ENCODE results near the gene HINFP. TPM values are rescaled to one million over a fixed set of nuclear protein-coding genes. Genes with fewer than 3 reads are reported as not detected.
A peak's percentile ranks its signal among the peaks of the same experiment; 100 is the strongest.

HINFP gene
- total RNA-seq = 10 to 100 TPM; 30.7 to 79.7 (median 42.7) TPM
- 10 to 100 TPM; 14.7 to 24.1 TPM for polyA plus RNA-seq
- total RNA-seq = 35.5 reads per million, percentile 64 among the genes with 10 or more reads in this experiment

- H3K4me3 ChIP-seq (ENCODE audit: low read length) = peak within 1 kb of the TSS; percentile 71
- H3K27ac Mint-ChIP-seq = peak within 1 kb of the TSS; percentile 78 to 98 (median 95)
- H3K9me3 Mint-ChIP-seq = no peaks in the 10 kb centered on the region
- peaks cover 34 to 58% (median 50%) of the 10 kb centered on the region in 7 donors for H3K4me1 Mint-ChIP-seq
- H3K27ac ChIP-seq (ENCODE audit: low read depth, low read length) = peak within 1 kb of the TSS; percentile 85
- peak; percentile 92 to 100 (median 98) for DNase-seq
- H3K4me1 ChIP-seq (ENCODE audit: control insufficient read depth in 2 of 2, insufficient read depth in 2 of 2, low read length in 2 of 2) = peaks cover 17 to 23% of the 10 kb centered on the region in 2 donors
- intact Hi-C loops (cut with micrococcal nuclease) = loop anchor here (1.0 to 5.0 kb wide), 15 partner anchors 14 to 684 kb away; partner anchors contain the start of genes C2CD2L (in 2 of the 2), HYOU1 (in 2 of the 2), RPS25 (in 2 of the 2) and TRAPPC4 (in 2 of the 2)
- H3K27me3 Mint-ChIP-seq = no peaks in the 10 kb centered on the region
- no peaks in the 10 kb centered on the region for H3K27me3 ChIP-seq (ENCODE audit: control insufficient read depth in 2 of 2, insufficient read depth in 2 of 2, low read length in 2 of 2)
- H3K36me3 Mint-ChIP-seq = peaks cover 5 to 22% (median 10%) of the 10 kb centered on the region in 5 donors
- ChIA-PET CTCF (interaction anchor here (0.7 to 2.1 kb wide), 5 partner anchors 12 to 69 kb away, joined by 3 to 9 read pairs (median 4); partner anchors contain the start of gene DPAGT1), POLR2A (interaction anchor here (0.7 to 16.1 kb wide), 14 partner anchors 8 to 186 kb away, joined by 3 to 435 read pairs (median 3); partner anchors contain the start of genes C2CD2L, DPAGT1, NLRX1 and VPS11)
- peaks cover 0 to 21% (median 4%) of the 10 kb centered on the region in 3 experiments for H3K36me3 ChIP-seq (ENCODE audit: control insufficient read depth in 2 of 3, insufficient read depth in 3 of 3, low read length in 3 of 3)
- peak; percentile 99 for ATAC-seq
- H3K4me3 Mint-ChIP-seq = peak within 1 kb of the TSS; percentile 86 to 98 (median 94)
- no peaks in the 10 kb centered on the region for H3K9me3 ChIP-seq (ENCODE audit: control insufficient read depth in 2 of 3, low read length in 3 of 3)
Observed at GRCh38 chr11:119121008-119121810, at the start of gene HINFP. Gene HINFP, plus strand, starts transcription at chr11:119121580. Its CDS starts 5,365 bp downstream, at chr11:119126945.

GRCh38 chr11:119077839-119078238 is 43.5 kb upstream of the HINFP start:
- Mint-ChIP-seq H3K4me1 (peaks cover 0 to 7% (median 2%) of the 10 kb centered on the region in 7 donors), H3K27ac (no peak overlapping the region), H3K4me3 (no peak overlapping the region), H3K27me3 (no peaks in the 10 kb centered on the region), H3K9me3 (peaks cover 0 to 1% (median 0%) of the 10 kb centered on the region in 11 donors), H3K36me3 (peaks cover 7 to 49% (median 20%) of the 10 kb centered on the region in 5 donors)
- Histone ChIP-seq H3K4me3 (ENCODE audit: low read length) (no peak overlapping the region), H3K36me3 (ENCODE audit: control insufficient read depth in 2 of 3, insufficient read depth in 3 of 3, low read length in 3 of 3) (peaks cover 34 to 83% (median 34%) of the 10 kb centered on the region in 3 experiments), H3K9me3 (ENCODE audit: control insufficient read depth in 2 of 3, low read length in 3 of 3) (no peaks in the 10 kb centered on the region), H3K4me1 (ENCODE audit: control insufficient read depth in 2 of 2, insufficient read depth in 2 of 2, low read length in 2 of 2) (no peaks in the 10 kb centered on the region), H3K27ac (ENCODE audit: low read depth, low read length) (no peak overlapping the region), H3K27me3 (ENCODE audit: control insufficient read depth in 2 of 2, insufficient read depth in 2 of 2, low read length in 2 of 2) (no peaks in the 10 kb centered on the region)
- POLR2A ChIA-PET = interaction anchor here (0.5 to 1.4 kb wide), 4 partner anchors 10 to 412 kb away, joined by 3 to 4 read pairs (median 3); partner anchors contain the start of gene VPS11
- intact Hi-C loops (cut with micrococcal nuclease) = no loop called here
- CTCF ChIA-PET = no interaction called here
- ATAC-seq = no peak
- DNase-seq = no peak

GRCh38 chr11:119078675-119079420 is 42.5 kb upstream of the HINFP start:
- Mint-ChIP-seq H3K9me3 (peaks cover 0 to 1% (median 0%) of the 10 kb centered on the region in 11 donors), H3K27me3 (no peaks in the 10 kb centered on the region), H3K4me1 (peaks cover 0 to 4% (median 0%) of the 10 kb centered on the region in 7 donors), H3K4me3 (no peak overlapping the region), H3K27ac (no peak overlapping the region), H3K36me3 (peaks cover 3 to 42% (median 18%) of the 10 kb centered on the region in 5 donors)
- ChIA-PET POLR2A (interaction anchor here (0.9 to 1.4 kb wide), 4 partner anchors 11 to 30 kb away, joined by 3 to 4 read pairs (median 3); partner anchors contain the start of gene VPS11), CTCF (no interaction called here)
- intact Hi-C loops (cut with micrococcal nuclease) = no loop called here
- Histone ChIP-seq H3K4me1 (ENCODE audit: control insufficient read depth in 2 of 2, insufficient read depth in 2 of 2, low read length in 2 of 2) (no peaks in the 10 kb centered on the region), H3K4me3 (ENCODE audit: low read length) (no peak overlapping the region), H3K36me3 (ENCODE audit: control insufficient read depth in 2 of 3, insufficient read depth in 3 of 3, low read length in 3 of 3) (peaks cover 24 to 72% (median 24%) of the 10 kb centered on the region in 3 experiments), H3K27me3 (ENCODE audit: control insufficient read depth in 2 of 2, insufficient read depth in 2 of 2, low read length in 2 of 2) (no peaks in the 10 kb centered on the region), H3K27ac (ENCODE audit: low read depth, low read length) (no peak overlapping the region), H3K9me3 (ENCODE audit: control insufficient read depth in 2 of 3, low read length in 3 of 3) (no peaks in the 10 kb centered on the region)
- no peak for DNase-seq
- ATAC-seq = no peak

- intact Hi-C loops (cut with micrococcal nuclease) = no loop called here
- H3K36me3 Mint-ChIP-seq = peaks cover 3 to 38% (median 18%) of the 10 kb centered on the region in 5 donors
Observed at GRCh38 chr11:119081682-119082260, 39.6 kb upstream of the HINFP start.

GRCh38 chr11:119084663-119085436 is 36.5 kb upstream of the HINFP start, which contains the start of gene HMBS:
Gene HMBS, plus strand, starts transcription at chr11:119084881. Its CDS starts 153 bp downstream, at chr11:119085034.
- DNase-seq (peak; percentile 83 to 93 (median 87)), ATAC-seq (peak; percentile 97)
- peaks cover 8 to 9% of the 10 kb centered on the region in 2 donors for H3K4me1 ChIP-seq (ENCODE audit: control insufficient read depth in 2 of 2, insufficient read depth in 2 of 2, low read length in 2 of 2)
- Mint-ChIP-seq H3K27me3 (no peaks in the 10 kb centered on the region), H3K27ac (peak within 1 kb of the TSS; percentile 87 to 97 (median 93)), H3K4me3 (peak within 1 kb of the TSS; percentile 85 to 98 (median 94)), H3K36me3 (peaks cover 3 to 21% (median 11%) of the 10 kb centered on the region in 5 donors), H3K9me3 (peaks cover 0 to 1% (median 0%) of the 10 kb centered on the region in 11 donors), H3K4me1 (peaks cover 7 to 39% (median 17%) of the 10 kb centered on the region in 7 donors)
- CTCF ChIA-PET = interaction anchor here (0.6 to 1.4 kb wide), 6 partner anchors 10 to 253 kb away, joined by 3 to 6 read pairs (median 3); partner anchors contain the start of genes C2CD2L and VPS11
- POLR2A ChIA-PET = interaction anchor here (0.5 to 5.1 kb wide), 17 partner anchors 9 to 128 kb away, joined by 3 to 49 read pairs (median 5); partner anchors contain the start of genes C2CD2L, CENATAC, DPAGT1 and HINFP
- no peaks in the 10 kb centered on the region for H3K27me3 ChIP-seq (ENCODE audit: control insufficient read depth in 2 of 2, insufficient read depth in 2 of 2, low read length in 2 of 2)
- peaks cover 2 to 25% (median 6%) of the 10 kb centered on the region in 3 experiments for H3K36me3 ChIP-seq (ENCODE audit: control insufficient read depth in 2 of 3, insufficient read depth in 3 of 3, low read length in 3 of 3)
- no peaks in the 10 kb centered on the region for H3K9me3 ChIP-seq (ENCODE audit: control insufficient read depth in 2 of 3, low read length in 3 of 3)
- H3K4me3 ChIP-seq (ENCODE audit: low read length) = peak within 1 kb of the TSS; percentile 81
- intact Hi-C loops (cut with micrococcal nuclease) = loop anchor here (1.0 to 2.0 kb wide), 9 partner anchors 10 to 66 kb away; partner anchors contain the start of genes HINFP (in 2 of the 2), HYOU1 (in 2 of the 2), SLC37A4 (in 2 of the 2) and VPS11 (in 2 of the 2)
- peak within 1 kb of the TSS; percentile 81 for H3K27ac ChIP-seq (ENCODE audit: low read depth, low read length)

More at GRCh38 chr11:119081682-119082260, 39.6 kb upstream of the HINFP start:
- CTCF ChIA-PET = interaction anchor here (0.7 to 1.0 kb wide), 2 partner anchors 11 to 25 kb away, joined by 3 read pairs; partner anchors contain the start of gene C2CD2L
- H3K9me3 Mint-ChIP-seq = peaks cover 0 to 1% (median 0%) of the 10 kb centered on the region in 11 donors
- no peak overlapping the region for H3K4me3 Mint-ChIP-seq
- H3K9me3 ChIP-seq (ENCODE audit: control insufficient read depth in 2 of 3, low read length in 3 of 3) = no peaks in the 10 kb centered on the region
- peak overlapping the region in 4 of 9 donors; percentile 26 to 66 (median 40) for H3K27ac Mint-ChIP-seq
- POLR2A ChIA-PET = interaction anchor here (0.5 to 5.1 kb wide), 3 partner anchors 13 to 99 kb away, joined by 3 to 33 read pairs (median 7); partner anchors contain the start of gene VPS11
- peaks cover 8 to 9% of the 10 kb centered on the region in 2 donors for H3K4me1 ChIP-seq (ENCODE audit: control insufficient read depth in 2 of 2, insufficient read depth in 2 of 2, low read length in 2 of 2)
- no peak overlapping the region for H3K4me3 ChIP-seq (ENCODE audit: low read length)
- ATAC-seq (no peak), DNase-seq (no peak)
- H3K27ac ChIP-seq (ENCODE audit: low read depth, low read length) = no peak overlapping the region
- no peaks in the 10 kb centered on the region for H3K27me3 Mint-ChIP-seq
- H3K36me3 ChIP-seq (ENCODE audit: control insufficient read depth in 2 of 3, insufficient read depth in 3 of 3, low read length in 3 of 3) = peaks cover 21 to 56% (median 23%) of the 10 kb centered on the region in 3 experiments
- peaks cover 5 to 17% (median 10%) of the 10 kb centered on the region in 7 donors for H3K4me1 Mint-ChIP-seq
- no peaks in the 10 kb centered on the region for H3K27me3 ChIP-seq (ENCODE audit: control insufficient read depth in 2 of 2, insufficient read depth in 2 of 2, low read length in 2 of 2)

Measured in naive thymus-derived CD4-positive, alpha-beta T cell (primary cell).